GM12864 (cell line): ENCODE measurements around the gene JARID2.

Experiments
- DNase-seq: peaks from one replicate; pipeline ENCODE4 v3.0.0-alpha.2; 2011; ENCODE audit warnings: low read depth
- H3K4me3 ChIP-seq: 2 replicates; pipeline ENCODE4 v1.5.1; 2011; ENCODE audit warnings: mild to moderate bottlenecking, low read depth, low read length, control low read depth
- TF ChIP-seq, protein P1 (sequence below): IDR thresholded peaks from 2 replicates; pipeline ENCODE4 v1.5.1; 2011; ENCODE audit warnings: low read depth, mild to moderate bottlenecking, moderate library complexity, low read length, control low read depth, inconsistent platforms; ENCODE audit errors: missing control alignments

JARID2 gene

DNA sequence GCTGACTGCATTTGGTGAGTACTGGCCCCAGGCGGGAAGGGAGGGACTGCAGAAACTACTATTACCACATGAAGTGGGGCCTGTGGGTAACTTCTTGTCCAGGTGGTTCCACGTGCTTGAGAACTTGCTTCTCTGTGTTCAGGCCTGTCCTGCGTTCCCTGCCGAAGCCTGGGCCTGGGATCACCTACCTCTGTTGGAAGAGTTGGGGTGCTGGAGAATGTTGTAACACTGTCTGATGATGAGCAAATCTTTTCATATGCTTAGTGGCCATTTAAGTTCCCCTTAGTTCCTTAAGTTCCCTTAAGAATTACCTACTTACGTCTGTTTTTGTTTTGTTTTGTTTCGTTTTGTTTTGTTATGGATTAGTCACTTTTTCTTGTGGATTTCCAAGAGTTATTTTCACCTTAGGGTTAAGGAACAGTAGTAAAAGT, 262.6 kb downstream of the JARID2 start:
- DNase-seq = no peak
- TF ChIP-seq, protein P1, sequence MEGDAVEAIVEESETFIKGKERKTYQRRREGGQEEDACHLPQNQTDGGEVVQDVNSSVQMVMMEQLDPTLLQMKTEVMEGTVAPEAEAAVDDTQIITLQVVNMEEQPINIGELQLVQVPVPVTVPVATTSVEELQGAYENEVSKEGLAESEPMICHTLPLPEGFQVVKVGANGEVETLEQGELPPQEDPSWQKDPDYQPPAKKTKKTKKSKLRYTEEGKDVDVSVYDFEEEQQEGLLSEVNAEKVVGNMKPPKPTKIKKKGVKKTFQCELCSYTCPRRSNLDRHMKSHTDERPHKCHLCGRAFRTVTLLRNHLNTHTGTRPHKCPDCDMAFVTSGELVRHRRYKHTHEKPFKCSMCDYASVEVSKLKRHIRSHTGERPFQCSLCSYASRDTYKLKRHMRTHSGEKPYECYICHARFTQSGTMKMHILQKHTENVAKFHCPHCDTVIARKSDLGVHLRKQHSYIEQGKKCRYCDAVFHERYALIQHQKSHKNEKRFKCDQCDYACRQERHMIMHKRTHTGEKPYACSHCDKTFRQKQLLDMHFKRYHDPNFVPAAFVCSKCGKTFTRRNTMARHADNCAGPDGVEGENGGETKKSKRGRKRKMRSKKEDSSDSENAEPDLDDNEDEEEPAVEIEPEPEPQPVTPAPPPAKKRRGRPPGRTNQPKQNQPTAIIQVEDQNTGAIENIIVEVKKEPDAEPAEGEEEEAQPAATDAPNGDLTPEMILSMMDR = no peak

DNA sequence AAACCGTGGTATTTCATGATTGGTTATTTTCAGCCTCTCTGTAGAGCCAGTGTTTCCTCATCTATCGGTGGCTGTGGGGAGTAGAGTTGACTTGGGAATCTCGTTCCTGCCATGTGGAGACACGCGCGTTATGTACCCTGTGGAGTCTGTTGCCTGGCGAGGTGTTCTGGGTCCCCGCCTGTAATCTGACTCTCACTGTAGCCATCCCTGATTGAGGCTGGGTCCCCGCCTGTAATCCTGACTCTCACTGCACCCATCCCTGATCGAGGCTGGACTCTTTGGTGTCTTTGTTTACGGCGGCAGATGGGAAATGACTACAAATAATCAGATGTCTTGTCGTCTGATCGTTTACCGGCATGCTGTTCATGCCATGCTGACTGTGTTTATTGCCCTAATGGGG, 263.1 kb downstream of the JARID2 start:
- H3K4me3 ChIP-seq = no peak overlapping the region
- TF ChIP-seq, protein P1 = no peak
- DNase-seq = no peak

More for the DNA sequence above, 262.6 kb downstream of the JARID2 start:
- H3K4me3 ChIP-seq = no peak overlapping the region

DNA sequence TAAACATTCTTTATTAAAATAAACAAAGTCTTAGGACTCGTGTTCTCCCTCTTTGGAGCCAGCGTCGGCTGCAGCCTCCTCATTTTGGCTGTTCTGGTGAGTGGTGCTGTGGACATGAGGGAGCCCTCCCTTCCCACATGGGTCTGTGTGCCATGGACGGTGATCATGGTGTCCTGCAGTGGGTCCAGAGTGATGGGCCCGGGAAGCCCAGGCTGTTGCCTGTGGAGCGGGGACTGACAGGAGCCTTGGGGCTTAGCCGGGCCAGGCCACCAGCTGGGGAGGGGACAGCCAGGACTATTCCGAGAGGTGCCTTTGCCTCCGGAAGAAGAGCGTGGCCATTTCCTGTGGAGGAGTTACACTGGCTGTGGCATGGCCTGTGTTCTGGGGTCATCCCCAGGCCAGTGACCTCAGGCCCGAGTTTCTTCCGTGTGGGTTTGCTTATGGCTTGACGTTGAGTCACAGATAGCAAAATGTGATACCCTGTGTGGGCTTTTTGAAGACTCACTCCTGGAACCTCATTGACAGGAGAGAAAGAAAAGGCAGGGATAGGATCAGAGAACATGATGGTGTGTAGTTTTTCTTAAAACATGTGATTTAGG, 263.6 kb downstream of the JARID2 start:
- no peak for DNase-seq
- TF ChIP-seq, protein P1 = no peak
- H3K4me3 ChIP-seq = no peak overlapping the region

DNA sequence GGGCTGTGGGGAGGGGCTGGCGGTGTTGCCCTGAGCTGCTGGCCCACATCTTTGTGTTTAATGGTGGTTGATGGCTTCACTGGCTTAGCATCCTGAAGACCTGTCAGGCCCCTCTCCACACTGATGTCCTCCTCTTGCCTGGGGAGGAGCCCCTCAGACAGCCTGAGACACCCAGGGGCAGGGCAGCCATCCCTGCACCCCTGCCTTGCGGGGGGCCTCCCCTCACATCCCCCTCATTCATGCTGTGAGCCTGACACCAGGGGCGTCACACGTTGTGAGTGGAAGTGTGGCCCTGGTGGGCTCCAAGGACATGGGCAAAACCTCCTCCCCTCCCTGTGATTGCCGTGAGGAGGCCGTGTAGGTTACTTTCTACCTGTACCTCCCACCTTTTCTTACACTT, 264.3 kb downstream of the JARID2 start:
- DNase-seq = no peak
- TF ChIP-seq, protein P1 = no peak
- H3K4me3 ChIP-seq = no peak overlapping the region

DNA sequence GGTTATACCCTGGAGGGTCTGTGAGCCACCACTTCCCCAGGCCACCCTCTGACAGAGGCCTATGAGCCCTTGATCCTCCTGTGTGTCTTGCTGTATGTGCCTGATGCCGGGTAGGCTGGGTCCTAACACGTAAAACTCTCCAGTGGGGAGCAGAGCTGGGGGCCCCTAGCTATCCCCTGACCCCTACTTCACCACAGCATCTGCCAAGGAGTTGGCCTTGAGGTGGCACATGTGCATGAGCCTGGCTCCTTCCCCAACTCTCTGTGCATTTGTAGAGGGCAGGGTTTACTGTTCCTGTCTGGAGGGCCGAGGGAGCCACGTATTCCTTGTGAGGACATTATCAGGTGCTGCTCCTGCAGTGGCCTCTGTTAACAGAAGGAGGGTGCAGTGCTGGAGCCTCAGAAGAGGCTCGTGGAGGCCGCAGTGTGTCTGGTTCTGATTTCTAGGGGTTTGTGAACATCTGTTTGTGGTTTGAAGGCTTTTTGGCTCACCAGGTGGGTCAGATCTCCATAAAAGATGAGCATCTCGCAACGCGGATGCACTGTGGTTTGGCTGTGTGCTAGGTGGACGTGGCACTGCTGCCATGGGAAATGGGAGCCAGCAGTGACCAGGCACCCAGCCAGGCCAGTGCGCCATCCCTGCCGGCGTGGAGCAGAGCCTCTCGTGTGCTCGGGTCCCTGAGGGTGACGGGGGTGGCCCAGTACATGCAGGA, 264.8 kb downstream of the JARID2 start:
- no peak overlapping the region for H3K4me3 ChIP-seq
- TF ChIP-seq, protein P1 = no peak
- DNase-seq = no peak

DNA sequence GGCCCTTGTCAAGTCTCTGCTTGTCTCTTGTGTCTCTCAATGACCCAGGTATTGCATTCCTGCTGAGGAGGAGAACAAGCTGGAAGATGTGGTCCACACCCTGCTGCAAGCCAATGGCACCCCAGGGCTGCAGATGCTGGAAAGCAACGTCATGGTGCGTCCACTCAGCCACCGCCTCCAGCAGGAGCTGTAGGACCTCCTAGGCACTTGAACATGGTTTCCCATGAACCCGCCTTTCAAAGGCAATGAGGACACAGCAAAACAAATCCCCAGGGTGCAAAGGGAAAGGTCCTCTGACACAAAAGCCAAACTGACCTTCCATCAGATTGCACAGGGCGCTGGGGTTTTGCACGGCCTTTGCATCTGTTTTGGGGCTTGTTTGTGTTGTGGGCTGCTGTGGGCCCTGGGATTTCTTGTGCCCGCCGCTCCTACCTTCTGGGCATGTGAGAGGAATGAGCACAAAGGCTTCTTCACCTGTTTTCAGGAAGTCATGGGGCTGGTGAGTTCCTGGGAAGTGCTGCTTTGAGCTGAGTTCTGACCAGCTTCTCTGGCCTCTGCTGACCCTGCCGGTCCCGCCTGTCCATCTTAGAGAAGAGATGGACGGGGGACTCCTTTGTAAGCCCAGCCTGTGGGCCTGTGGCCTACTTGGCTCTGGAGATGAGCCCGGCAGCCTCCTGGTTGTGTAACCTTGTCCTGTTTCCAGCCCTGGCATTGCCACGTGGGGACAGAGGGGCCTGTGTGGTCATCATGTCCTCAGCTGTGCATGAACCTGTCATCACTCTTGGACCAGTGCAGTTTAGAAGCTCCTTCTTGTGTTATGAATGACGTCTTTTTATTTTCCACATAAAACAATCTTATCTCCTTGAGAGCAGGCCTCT, 265.6 kb downstream of the JARID2 start:
- H3K4me3 ChIP-seq = no peak overlapping the region
- TF ChIP-seq, protein P1 = no peak
- DNase-seq = no peak
